Stimulated activated CD4-positive, alpha-beta T cell treated with anti-CD3 and anti-CD28 coated beads, Interleukin-4, amount 100 ng/mL, for 4 hours (primary cell): ENCODE measurements around the gene PUSL1.
"Not testable (repeated sequence)": the region's sequence is repeated elsewhere in the genome, so short reads cannot be mapped to it uniquely, and the experiment has no call there.

Experiments
- DNase-seq, 2 experiments: peaks; one replicate each; pipeline ENCODE4 v3.0.0-alpha.2; 2020

PUSL1 gene

GRCh38 chr1:1310476-1311053 is 2.2 kb downstream of the PUSL1 start:
- DNase-seq: no peak

GRCh38 chr1:1311107-1312104 is 3.0 kb downstream of the PUSL1 start:
- DNase-seq: no peak

- DNase-seq: no peak
These were observed 4.3 kb downstream of the PUSL1 start for GRCh38 chr1:1312450-1313314.

GRCh38 chr1:1313500-1314236 is 5.3 kb downstream of the PUSL1 start:
- no peak for DNase-seq

GRCh38 chr1:1314237-1314586 is 5.8 kb downstream of the PUSL1 start:
- DNase-seq: no peak

GRCh38 chr1:1314678-1315335 is 6.4 kb downstream of the PUSL1 start:
- DNase-seq: no peak

- DNase-seq: no peak
These were observed 7.1 kb downstream of the PUSL1 start for GRCh38 chr1:1315435-1315954.

- not testable (repeated sequence) for DNase-seq
These were observed 7.8 kb downstream of the PUSL1 start for GRCh38 chr1:1316199-1316598.

GRCh38 chr1:1317420-1317819 is 9.0 kb downstream of the PUSL1 start:
- no peak for DNase-seq

- no peak for DNase-seq
These were observed 9.8 kb downstream of the PUSL1 start for GRCh38 chr1:1318131-1318652.

- DNase-seq: no peak
These were observed 10.6 kb downstream of the PUSL1 start for GRCh38 chr1:1318777-1319645.

- DNase-seq: no peak
These were observed 11.2 kb downstream of the PUSL1 start for GRCh38 chr1:1319646-1319941.

- no peak for DNase-seq
These were observed 12.5 kb downstream of the PUSL1 start for GRCh38 chr1:1320666-1321448.

GRCh38 chr1:1321477-1321876 is 13.1 kb downstream of the PUSL1 start:
- DNase-seq: no peak

- DNase-seq: no peak
These were observed 14.0 kb downstream of the PUSL1 start for GRCh38 chr1:1322418-1322817.

- DNase-seq: no peak
These were observed 14.6 kb downstream of the PUSL1 start for GRCh38 chr1:1322952-1323351.

GRCh38 chr1:1324084-1324523 is 15.7 kb downstream of the PUSL1 start:
- DNase-seq: no peak

GRCh38 chr1:1324524-1325287 is 16.3 kb downstream of the PUSL1 start, which contains the start of the genes CPTP and INTS11:
TSS of gene CPTP (plus strand) at chr1:1324802. CDS start at chr1:1326911, 2,109 bp downstream.
TSS of gene INTS11 (minus strand) at chr1:1324660. CDS start at chr1:1324608, 52 bp downstream.
- DNase-seq: peak; percentile 96 to 97
